SK-N-SH treated with all-trans-retinoic acid at 6 μM for 48 hours (cell line): ENCODE results near the gene ZEB2.

Experiments used
- ATAC-seq: fragments of 200-7000 bp; cut with Tn5 transposase; 3 replicates; pipeline ENCODE4 v1.9.1; 2020; ENCODE audit warnings: mild to moderate bottlenecking, moderate library complexity
- ARNTL ChIP-seq: fragments of 450-650 bp; formaldehyde crosslinking; IDR thresholded peaks from 2 replicates; pipeline ENCODE4 v1.5.0; 2020; ENCODE audit warnings: low read depth, mild to moderate bottlenecking, moderate library complexity, borderline replicate concordance
- BACH2 ChIP-seq: fragments of 250-450 bp; sonication (Bioruptor Pico); IDR thresholded peaks from 2 replicates; pipeline ENCODE4 v1.9.0; 2021; ENCODE audit warnings: mild to moderate bottlenecking, borderline replicate concordance
- CREB5 ChIP-seq: fragments of 250-450 bp; sonication (Bioruptor Pico); IDR thresholded peaks from 2 replicates; pipeline ENCODE4 v1.5.1; 2020; ENCODE audit warnings: low read depth, mild to moderate bottlenecking, moderate library complexity
- CSDC2 ChIP-seq: fragments of 250-450 bp; sonication (Bioruptor Pico); IDR thresholded peaks from 2 replicates; pipeline ENCODE4 v1.5.0; 2020; ENCODE audit warnings: mild to moderate bottlenecking, moderate library complexity
- CSRNP3 ChIP-seq: fragments of 250-450 bp; sonication (Bioruptor Pico); IDR thresholded peaks from 2 replicates; pipeline ENCODE4 v1.5.1; 2021; ENCODE audit warnings: mild to moderate bottlenecking, moderate library complexity
- GLIS3 ChIP-seq: fragments of 250-450 bp; sonication (Bioruptor Pico); IDR thresholded peaks from 2 replicates; pipeline ENCODE4 v1.5.0; 2020; ENCODE audit warnings: mild to moderate bottlenecking, moderate library complexity
- OSR1 ChIP-seq: fragments of 250-450 bp; sonication (Bioruptor Pico); IDR thresholded peaks from 2 replicates; pipeline ENCODE4 v1.8.0; 2022; ENCODE audit warnings: moderate library complexity, mild to moderate bottlenecking, inconsistent platforms
- PATZ1 ChIP-seq: fragments of 250-450 bp; sonication (Bioruptor Pico); IDR thresholded peaks from 2 replicates; pipeline ENCODE4 v1.8.0; 2020; ENCODE audit warnings: mild to moderate bottlenecking, moderate library complexity, borderline replicate concordance
- POU6F1 ChIP-seq: fragments of 250-450 bp; sonication (Bioruptor Pico); IDR thresholded peaks from 2 replicates; pipeline ENCODE4 v1.8.0; 2021; ENCODE audit warnings: low read depth, mild to moderate bottlenecking, moderate library complexity, borderline replicate concordance
- PPARA ChIP-seq: fragments of 250-450 bp; sonication (Bioruptor Pico); IDR thresholded peaks from 2 replicates; pipeline ENCODE4 v1.5.0; 2020; ENCODE audit warnings: mild to moderate bottlenecking, borderline replicate concordance
- RARB ChIP-seq: fragments of 250-450 bp; sonication (Bioruptor Pico); IDR thresholded peaks from 2 replicates; pipeline ENCODE4 v1.8.0; 2021; ENCODE audit warnings: mild to moderate bottlenecking, moderate library complexity
- SNAI2 ChIP-seq: fragments of 250-450 bp; sonication (Bioruptor Pico); IDR thresholded peaks from 2 replicates; pipeline ENCODE4 v1.5.0; 2020; ENCODE audit warnings: mild to moderate bottlenecking, moderate library complexity
- TCF4 ChIP-seq: fragments of 250-450 bp; sonication (Bioruptor Pico); IDR thresholded peaks from 2 replicates; pipeline ENCODE4 v1.8.0; 2021; ENCODE audit warnings: mild to moderate bottlenecking, moderate library complexity, borderline replicate concordance
- TOX ChIP-seq: fragments of 250-450 bp; sonication (Bioruptor Pico); IDR thresholded peaks from 2 replicates; pipeline ENCODE4 v1.8.0; 2021; ENCODE audit warnings: mild to moderate bottlenecking, moderate library complexity, borderline replicate concordance
- TSHZ2 ChIP-seq: fragments of 250-450 bp; sonication (Bioruptor Pico); IDR thresholded peaks from 2 replicates; pipeline ENCODE4 v1.5.0; 2020; ENCODE audit warnings: mild to moderate bottlenecking, moderate library complexity
- ZC3H10 ChIP-seq: fragments of 250-450 bp; sonication (Bioruptor Pico); IDR thresholded peaks from 2 replicates; pipeline ENCODE4 v1.5.1; 2021; ENCODE audit warnings: mild to moderate bottlenecking, moderate library complexity
- ZFP3 ChIP-seq: fragments of 250-450 bp; sonication (Bioruptor Pico); IDR thresholded peaks from 2 replicates; pipeline ENCODE4 v1.5.0; 2020; ENCODE audit warnings: mild to moderate bottlenecking, moderate library complexity
- ZFP30 ChIP-seq: fragments of 450-650 bp; formaldehyde crosslinking; IDR thresholded peaks from 2 replicates; pipeline ENCODE4 v1.5.0; 2022; ENCODE audit warnings: mild to moderate bottlenecking, moderate library complexity
- ZNF565 ChIP-seq: fragments of 450-650 bp; formaldehyde crosslinking; conservative IDR thresholded peaks from 2 replicates; pipeline ENCODE4 v1.5.0; 2020; ENCODE audit warnings: low read depth, mild to moderate bottlenecking, moderate library complexity
- ZNF70 ChIP-seq: fragments of 450-650 bp; formaldehyde crosslinking; IDR thresholded peaks from 2 replicates; pipeline ENCODE4 v1.5.0; 2020; ENCODE audit warnings: mild to moderate bottlenecking, moderate library complexity
- ZNF8 ChIP-seq: fragments of 450-650 bp; formaldehyde crosslinking; IDR thresholded peaks from 2 replicates; pipeline ENCODE4 v1.5.0; 2020; ENCODE audit warnings: mild to moderate bottlenecking, moderate library complexity

ZEB2 gene

GRCh38 chr2:144472911-144473310 is 47.0 kb downstream of the ZEB2 start:
- ATAC-seq = no peak
- TF ChIP-seq TSHZ2 (CRISPR knock-in tag) (no peak), ARNTL (CRISPR knock-in tag) (no peak), RARB (no peak), ZC3H10 (CRISPR knock-in tag) (no peak), SNAI2 (CRISPR knock-in tag) (no peak), CSDC2 (CRISPR knock-in tag) (no peak), TCF4 (no peak), PATZ1 (CRISPR knock-in tag) (no peak), ZNF565 (CRISPR knock-in tag) (no peak), TOX (CRISPR knock-in tag) (no peak), BACH2 (CRISPR knock-in tag) (no peak), ZFP30 (CRISPR knock-in tag) (no peak), CSRNP3 (CRISPR knock-in tag) (no peak), PPARA (CRISPR knock-in tag) (no peak), ZFP3 (no peak), POU6F1 (CRISPR knock-in tag) (no peak), GLIS3 (CRISPR knock-in tag) (no peak), ZNF70 (CRISPR knock-in tag) (no peak)

- ATAC-seq = no peak
- TF ChIP-seq ZNF70 (CRISPR knock-in tag) = no peak
- TF ChIP-seq CSDC2 (CRISPR knock-in tag) = no peak
- no peak for TF ChIP-seq CSRNP3 (CRISPR knock-in tag)
- no peak for TF ChIP-seq CREB5
- TF ChIP-seq TOX (CRISPR knock-in tag) = no peak
- no peak for TF ChIP-seq ARNTL (CRISPR knock-in tag)
- no peak for TF ChIP-seq OSR1 (CRISPR knock-in tag)
- TF ChIP-seq TCF4 = no peak
- TF ChIP-seq ZFP30 (CRISPR knock-in tag) = no peak
- TF ChIP-seq SNAI2 (CRISPR knock-in tag) = no peak
- TF ChIP-seq RARB = no peak
- TF ChIP-seq ZNF8 = no peak
- TF ChIP-seq ZFP3 = no peak
Observed at GRCh38 chr2:144472046-144472412, 47.9 kb downstream of the ZEB2 start.
